AG04450 (cell line): ENCODE results near the gene HAUS5. TPM values are rescaled to one million over a fixed set of nuclear protein-coding genes. Genes with fewer than 3 reads are reported as not detected.
"Not testable (repeated sequence)": the region's sequence is repeated elsewhere in the genome, so short reads cannot be mapped to it uniquely, and the experiment has no call there.

Experiments used
- CTCF ChIA-PET: fragments of 300-600, 350-600 bp; formaldehyde crosslinking; extraction: SDS; loops from one replicate; lab custom pipeline; 2022; ENCODE audit warnings: antibody characterized with exemption, inconsistent platforms; lab: Charles Lee
- POLR2A ChIA-PET: fragments of 350-600 bp; formaldehyde crosslinking; extraction: SDS; loops from one replicate; lab custom pipeline; 2021; ENCODE audit warnings: antibody characterized with exemption, inconsistent platforms; lab: Yijun Ruan, JAX
- DNase-seq: peaks from one replicate; pipeline ENCODE4 v3.0.0-alpha.2; 2011; ENCODE audit warnings: low read depth, low spot score
- H3K27ac ChIP-seq: one replicate; pipeline ENCODE4 v1.5.1; 2012; ENCODE audit warnings: low read depth, low read length, control low read depth
- H3K27me3 ChIP-seq: one replicate; pipeline ENCODE4 v1.6.0; 2012; ENCODE audit warnings: low read length; ENCODE audit not compliant: control insufficient read depth, insufficient read depth
- H3K4me3 ChIP-seq: 2 replicates; pipeline ENCODE4 v1.5.1; 2011; ENCODE audit warnings: mild to moderate bottlenecking, low read depth, low read length, control low read depth
- H3K9me3 ChIP-seq: 2 replicates; pipeline ENCODE4 v1.5.1; 2012; ENCODE audit warnings: low read length; ENCODE audit not compliant: control insufficient read depth, insufficient read depth
- polyA plus RNA-seq: library from polyadenylated mRNA; depleted of rRNA; stranded (reverse); fragments of >200 nt; gene quantifications from 2 replicates; pipeline ENCODE4 v1.2.3, GENCODE V29; 2011
- TF ChIP-seq, protein P1 (sequence below): IDR thresholded peaks from 2 replicates; pipeline ENCODE4 v1.5.1; 2011; ENCODE audit warnings: low read depth, low read length, control low read depth, inconsistent platforms

HAUS5 gene
- polyA plus RNA-seq, 1 experiment, result 1.9 TPM

GRCh38 chr19:35582760-35583159 is 29.8 kb upstream of the HAUS5 start:
- CTCF ChIA-PET, result no interaction called here
- TF ChIP-seq, protein P1, sequence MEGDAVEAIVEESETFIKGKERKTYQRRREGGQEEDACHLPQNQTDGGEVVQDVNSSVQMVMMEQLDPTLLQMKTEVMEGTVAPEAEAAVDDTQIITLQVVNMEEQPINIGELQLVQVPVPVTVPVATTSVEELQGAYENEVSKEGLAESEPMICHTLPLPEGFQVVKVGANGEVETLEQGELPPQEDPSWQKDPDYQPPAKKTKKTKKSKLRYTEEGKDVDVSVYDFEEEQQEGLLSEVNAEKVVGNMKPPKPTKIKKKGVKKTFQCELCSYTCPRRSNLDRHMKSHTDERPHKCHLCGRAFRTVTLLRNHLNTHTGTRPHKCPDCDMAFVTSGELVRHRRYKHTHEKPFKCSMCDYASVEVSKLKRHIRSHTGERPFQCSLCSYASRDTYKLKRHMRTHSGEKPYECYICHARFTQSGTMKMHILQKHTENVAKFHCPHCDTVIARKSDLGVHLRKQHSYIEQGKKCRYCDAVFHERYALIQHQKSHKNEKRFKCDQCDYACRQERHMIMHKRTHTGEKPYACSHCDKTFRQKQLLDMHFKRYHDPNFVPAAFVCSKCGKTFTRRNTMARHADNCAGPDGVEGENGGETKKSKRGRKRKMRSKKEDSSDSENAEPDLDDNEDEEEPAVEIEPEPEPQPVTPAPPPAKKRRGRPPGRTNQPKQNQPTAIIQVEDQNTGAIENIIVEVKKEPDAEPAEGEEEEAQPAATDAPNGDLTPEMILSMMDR, result no peak
- H3K9me3 ChIP-seq, result peaks cover 7% of the 10 kb centered on the region
- no peak for DNase-seq
- H3K27ac ChIP-seq, result no peak overlapping the region
- H3K4me3 ChIP-seq, result no peak overlapping the region
- no peaks in the 10 kb centered on the region for H3K27me3 ChIP-seq
- POLR2A ChIA-PET, result no interaction called here

- no peak for DNase-seq
- no peaks in the 10 kb centered on the region for H3K27me3 ChIP-seq
- TF ChIP-seq, protein P1, result no peak
- POLR2A ChIA-PET, result no interaction called here
- no peak within 1 kb of the TSS for H3K27ac ChIP-seq
- H3K9me3 ChIP-seq, result peaks cover 7% of the 10 kb centered on the region; the same call in 1 of the 2 replicates
- CTCF ChIA-PET, result no interaction called here
- H3K4me3 ChIP-seq, result no peak within 1 kb of the TSS
Measured at GRCh38 chr19:35585848-35586247, 26.7 kb upstream of the HAUS5 start, which contains the start of gene PMIS2. PMIS2 (plus strand) TSS chr19:35586173; CDS start chr19:35586260, 87 bp downstream.

- no peak overlapping the region for H3K4me3 ChIP-seq
- TF ChIP-seq, protein P1, result no peak
- POLR2A ChIA-PET, result no interaction called here
- H3K27me3 ChIP-seq, result no peaks in the 10 kb centered on the region
- CTCF ChIA-PET, result no interaction called here
- no peak overlapping the region for H3K27ac ChIP-seq
- H3K9me3 ChIP-seq, result peaks cover 7% of the 10 kb centered on the region; the same call in 1 of the 2 replicates
- no peak for DNase-seq
Measured at GRCh38 chr19:35587321-35587720, 25.2 kb upstream of the HAUS5 start.

DNA sequence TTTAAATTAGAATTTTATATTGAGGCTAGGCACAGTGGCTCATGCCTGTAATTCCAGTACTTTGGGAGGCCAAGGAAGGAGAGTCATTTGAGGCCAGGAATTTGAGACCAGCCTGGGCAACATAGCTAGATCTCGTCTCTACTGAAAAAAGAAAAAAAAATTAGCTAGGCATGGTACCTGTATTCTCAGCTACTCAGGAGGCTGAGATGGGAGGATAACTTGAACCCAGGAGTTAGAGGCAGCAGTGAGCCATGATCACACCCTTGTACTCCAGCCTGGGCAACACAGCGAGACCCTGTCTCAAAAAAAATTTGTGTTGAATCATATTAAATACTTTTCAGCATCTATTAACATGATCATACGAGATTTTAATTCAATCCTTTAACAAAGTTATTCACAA is 21.7 kb upstream of the HAUS5 start:
- ChIA-PET CTCF (interaction anchor here (1.5 kb wide), 1 partner anchor 81 kb away, joined by 3 read pairs; no protein-coding TSS in a partner anchor), POLR2A (no interaction called here)
- Histone ChIP-seq H3K27ac (no peak overlapping the region), H3K9me3 (peaks cover 4% of the 10 kb centered on the region; the same call in 1 of the 2 replicates), H3K4me3 (no peak overlapping the region), H3K27me3 (peaks cover 3% of the 10 kb centered on the region)
- TF ChIP-seq, protein P1, result no peak
- DNase-seq, result no peak

DNA sequence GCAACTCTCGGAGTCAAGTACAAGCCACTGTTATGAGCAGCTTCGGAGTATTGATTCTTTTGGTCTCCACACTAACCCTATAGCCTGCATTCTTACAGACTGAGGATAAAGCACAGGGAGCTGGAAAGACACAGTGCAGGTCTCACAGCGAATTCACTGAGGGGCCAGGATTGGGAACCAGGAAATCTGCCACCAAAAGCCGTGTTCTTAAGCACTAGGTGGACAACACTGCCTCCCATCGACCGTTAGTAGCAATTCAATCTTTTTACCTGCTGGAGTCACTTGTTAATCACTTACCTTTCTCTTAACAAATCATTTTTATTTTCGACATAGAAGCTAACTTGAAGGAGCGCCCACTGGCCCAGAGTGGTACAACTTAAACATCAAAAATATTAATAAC is 20.3 kb upstream of the HAUS5 start:
- Histone ChIP-seq H3K4me3 (no peak overlapping the region), H3K9me3 (no peaks in the 10 kb centered on the region), H3K27me3 (peaks cover 6% of the 10 kb centered on the region), H3K27ac (no peak overlapping the region)
- ChIA-PET POLR2A (no interaction called here), CTCF (interaction anchor here (0.6 to 2.1 kb wide), 6 partner anchors 10 to 239 kb away, joined by 3 to 5 read pairs (median 3); no protein-coding TSS in a partner anchor)
- peak; percentile 3 for DNase-seq
- TF ChIP-seq, protein P1, result peak; percentile 56

DNA sequence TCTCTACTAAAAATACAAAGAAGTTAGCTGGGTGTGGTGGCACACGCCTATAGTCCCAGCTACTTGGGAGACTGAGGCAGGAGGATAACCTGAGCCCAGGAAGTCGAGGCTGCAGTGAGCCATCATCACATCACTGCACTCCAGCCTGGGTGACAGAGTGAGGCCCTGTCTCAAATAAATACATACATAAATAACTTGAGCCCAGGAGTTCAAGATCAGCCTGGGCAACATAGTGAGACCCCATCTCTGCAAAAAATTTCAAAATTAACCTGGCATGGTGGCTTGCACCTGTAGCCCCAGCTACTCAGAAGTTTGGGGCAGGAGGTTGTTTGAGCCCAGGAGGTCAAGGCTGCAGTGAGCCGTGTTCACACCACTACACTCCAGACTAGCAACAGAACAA is 17.5 kb upstream of the HAUS5 start:
- H3K4me3 ChIP-seq, H3K9me3 ChIP-seq, DNase-seq, CTCF ChIA-PET, H3K27ac ChIP-seq, POLR2A ChIA-PET, H3K27me3 ChIP-seq: not testable (repeated sequence)
